ENCODE data around the gene TNNT1.
"Not testable (repeated sequence)": the region's sequence is repeated elsewhere in the genome, so short reads cannot be mapped to it uniquely, and the experiment has no call there.

TNNT1 gene

DNA sequence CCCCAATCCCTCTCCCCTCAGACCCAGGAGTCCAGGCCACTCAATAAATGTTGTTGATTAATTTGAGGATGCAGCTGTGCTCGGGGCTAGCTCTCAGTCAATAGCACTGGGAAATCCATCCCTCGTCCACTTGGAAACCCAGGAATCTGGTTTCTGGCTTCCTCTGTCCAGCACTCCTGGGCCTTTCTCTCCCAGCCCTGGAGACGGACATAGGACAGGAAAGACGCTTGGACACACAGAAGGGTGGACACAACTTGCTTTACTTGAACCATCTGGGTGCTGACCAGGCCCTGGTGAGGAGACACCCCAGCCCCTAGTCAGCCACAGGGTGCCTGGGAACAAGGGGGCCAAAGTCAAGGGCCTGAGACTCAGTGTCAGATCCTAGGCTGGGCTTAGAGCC, 9.4 kb upstream of the TNNT1 start:
- no peak for FAIRE-seq
- TF ChIP-seq, protein P1, sequence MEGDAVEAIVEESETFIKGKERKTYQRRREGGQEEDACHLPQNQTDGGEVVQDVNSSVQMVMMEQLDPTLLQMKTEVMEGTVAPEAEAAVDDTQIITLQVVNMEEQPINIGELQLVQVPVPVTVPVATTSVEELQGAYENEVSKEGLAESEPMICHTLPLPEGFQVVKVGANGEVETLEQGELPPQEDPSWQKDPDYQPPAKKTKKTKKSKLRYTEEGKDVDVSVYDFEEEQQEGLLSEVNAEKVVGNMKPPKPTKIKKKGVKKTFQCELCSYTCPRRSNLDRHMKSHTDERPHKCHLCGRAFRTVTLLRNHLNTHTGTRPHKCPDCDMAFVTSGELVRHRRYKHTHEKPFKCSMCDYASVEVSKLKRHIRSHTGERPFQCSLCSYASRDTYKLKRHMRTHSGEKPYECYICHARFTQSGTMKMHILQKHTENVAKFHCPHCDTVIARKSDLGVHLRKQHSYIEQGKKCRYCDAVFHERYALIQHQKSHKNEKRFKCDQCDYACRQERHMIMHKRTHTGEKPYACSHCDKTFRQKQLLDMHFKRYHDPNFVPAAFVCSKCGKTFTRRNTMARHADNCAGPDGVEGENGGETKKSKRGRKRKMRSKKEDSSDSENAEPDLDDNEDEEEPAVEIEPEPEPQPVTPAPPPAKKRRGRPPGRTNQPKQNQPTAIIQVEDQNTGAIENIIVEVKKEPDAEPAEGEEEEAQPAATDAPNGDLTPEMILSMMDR (IDR thresholded peaks at IDR 0.05; ENCODE audit: insufficient read depth, missing control alignments) = no peak
- DNase-seq (ENCODE audit: insufficient read length, low spot score) = no peak

DNA sequence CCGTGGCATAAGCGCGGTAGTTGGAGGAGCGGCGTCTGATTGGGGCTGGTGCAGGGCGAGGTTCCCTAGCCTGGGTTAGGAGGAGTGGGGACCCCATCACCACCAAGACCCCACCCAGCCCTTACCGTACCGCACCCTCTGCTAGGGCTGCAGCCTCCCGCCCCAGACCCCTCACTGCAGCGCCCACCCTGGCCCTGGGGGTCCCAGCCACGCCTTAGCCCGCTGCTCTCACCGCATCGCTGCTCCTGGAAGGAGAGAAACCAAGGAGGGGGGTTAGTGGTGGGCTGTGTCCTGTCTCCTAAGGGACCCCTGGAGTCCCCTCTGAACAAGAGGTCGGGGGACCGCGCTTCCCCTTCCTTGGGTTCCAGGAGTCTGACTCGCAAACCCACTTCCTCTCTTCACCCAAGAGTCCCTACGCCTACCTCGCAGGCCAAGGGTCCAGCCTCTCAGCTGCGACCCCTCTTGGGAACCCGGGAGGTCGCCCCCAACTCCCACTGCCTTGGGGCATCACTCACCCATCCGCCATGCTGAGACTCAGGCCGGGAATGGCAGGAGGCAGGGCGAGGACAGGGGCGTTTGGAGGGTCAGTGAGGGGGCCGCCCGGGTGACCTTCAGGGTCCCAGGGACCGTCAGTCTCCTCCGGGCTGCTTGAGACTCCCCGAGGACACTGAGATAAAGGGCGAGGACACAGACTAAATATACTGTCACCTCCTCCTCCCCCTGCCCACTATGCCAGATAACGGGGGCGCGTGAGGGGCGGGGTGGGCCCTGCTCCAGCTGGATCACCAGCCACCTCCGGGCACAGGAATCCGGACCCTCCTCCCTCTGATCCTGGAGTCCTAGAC, 8.3 kb upstream of the TNNT1 start, which contains the start of gene TNNI3:
TSS of gene TNNI3 (minus strand) at position 669 of the 845 bp plus-strand sequence. CDS start at position 526, 143 bp downstream.
- TF ChIP-seq, protein P1 (IDR thresholded peaks at IDR 0.05; ENCODE audit: insufficient read depth, missing control alignments) = no peak
- FAIRE-seq = no peak
- no peak for DNase-seq (ENCODE audit: insufficient read length, low spot score)

DNA sequence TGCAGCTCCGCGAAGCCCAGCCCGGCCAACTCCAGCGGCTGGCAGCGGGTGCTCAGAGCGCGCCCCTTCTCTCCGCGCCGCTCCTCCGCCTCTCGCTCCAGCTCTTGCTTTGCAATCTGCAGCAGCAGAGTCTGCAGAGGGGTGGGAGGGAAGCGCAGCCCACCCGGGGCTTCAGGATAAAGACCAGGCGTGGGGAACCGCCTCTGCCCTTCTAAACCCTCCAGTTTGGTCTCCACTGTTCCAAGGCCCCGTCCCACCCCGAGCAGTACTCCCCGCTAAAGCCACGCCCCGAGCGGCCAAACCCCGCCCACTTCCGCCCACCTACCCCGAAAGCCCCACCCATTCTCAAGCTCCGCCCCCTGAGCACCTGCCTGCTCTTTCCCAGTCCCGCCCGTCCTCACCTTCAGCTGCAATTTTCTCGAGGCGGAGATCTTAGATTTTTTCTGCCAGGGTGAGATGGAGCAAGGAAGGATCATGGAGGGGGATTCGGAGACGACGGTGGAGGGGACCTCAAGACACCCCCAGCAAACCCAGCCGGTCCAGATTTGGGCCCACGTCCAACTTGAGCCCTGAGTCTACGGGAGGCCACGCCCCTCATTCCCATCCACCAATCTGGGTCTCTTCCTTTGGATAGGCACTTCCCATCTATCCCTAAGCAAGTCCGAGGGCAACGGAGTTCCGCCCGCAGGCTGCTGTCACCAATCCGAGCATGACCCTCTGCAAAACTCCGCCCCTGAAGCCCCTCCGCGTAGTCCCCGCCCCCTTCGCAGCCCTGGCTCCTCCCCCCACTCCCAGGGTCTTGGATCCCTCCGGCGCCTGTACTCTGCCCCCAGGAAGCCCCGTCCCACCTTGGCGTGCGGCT, 7.4 kb upstream of the TNNT1 start:
- TF ChIP-seq, protein P1 (IDR thresholded peaks at IDR 0.05; ENCODE audit: insufficient read depth, missing control alignments) = no peak
- no peak for DNase-seq (ENCODE audit: insufficient read length, low spot score)
- no peak for FAIRE-seq

DNA sequence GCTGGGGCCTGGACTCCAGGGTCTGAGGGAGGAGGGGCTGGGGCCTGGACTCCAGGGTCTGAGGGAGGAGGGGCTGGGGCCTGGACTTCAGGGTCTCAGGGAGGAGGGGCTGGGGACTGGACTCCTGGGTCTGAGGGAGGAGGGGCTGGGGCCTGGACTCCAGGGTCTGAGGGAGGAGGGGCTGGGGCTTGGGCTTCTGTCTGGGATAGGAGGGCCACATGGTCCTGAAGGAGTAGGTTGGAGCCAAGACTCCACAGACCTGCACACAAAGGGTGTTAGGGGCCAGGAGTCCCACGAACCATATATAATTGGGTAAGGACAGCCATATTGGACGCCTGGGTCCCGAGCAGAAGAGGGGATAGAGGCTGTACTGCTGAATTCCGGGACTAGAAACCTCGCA, 6.8 kb upstream of the TNNT1 start:
- FAIRE-seq; DNase-seq (ENCODE audit: insufficient read length, low spot score): not testable (repeated sequence)

DNA sequence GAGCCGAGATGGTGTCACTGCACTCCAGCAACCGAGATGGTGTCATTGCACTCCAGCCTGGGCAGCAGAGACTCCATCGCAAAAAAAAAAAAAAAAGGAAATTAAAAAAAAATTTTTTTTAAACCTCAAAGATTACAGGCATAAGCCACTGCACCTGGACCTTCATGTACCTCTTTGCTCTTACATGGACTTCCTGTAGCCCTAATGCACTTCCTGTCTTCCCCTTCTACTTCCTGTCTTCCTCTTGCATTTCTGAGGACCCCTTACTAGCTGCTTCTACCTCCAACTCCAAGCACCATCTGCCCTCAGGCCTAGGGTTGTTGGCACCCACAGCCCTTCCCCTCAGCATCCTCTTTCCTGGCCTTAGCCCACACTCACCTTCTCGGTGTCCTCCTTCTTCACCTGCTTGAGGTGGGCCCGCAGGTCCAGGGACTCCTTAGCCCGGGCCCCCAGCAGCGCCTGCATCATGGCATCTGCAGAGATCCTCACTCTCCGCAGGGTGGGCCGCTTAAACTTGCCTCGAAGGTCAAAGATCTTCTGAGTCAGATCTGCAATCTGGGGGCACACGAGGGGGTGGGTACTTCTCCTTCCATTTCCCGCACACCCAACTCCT, 4.8 kb upstream of the TNNT1 start:
- TF ChIP-seq, protein P1 (IDR thresholded peaks at IDR 0.05; ENCODE audit: insufficient read depth, missing control alignments) = no peak
- DNase-seq (ENCODE audit: insufficient read length, low spot score) (no peak), FAIRE-seq (no peak)

DNA sequence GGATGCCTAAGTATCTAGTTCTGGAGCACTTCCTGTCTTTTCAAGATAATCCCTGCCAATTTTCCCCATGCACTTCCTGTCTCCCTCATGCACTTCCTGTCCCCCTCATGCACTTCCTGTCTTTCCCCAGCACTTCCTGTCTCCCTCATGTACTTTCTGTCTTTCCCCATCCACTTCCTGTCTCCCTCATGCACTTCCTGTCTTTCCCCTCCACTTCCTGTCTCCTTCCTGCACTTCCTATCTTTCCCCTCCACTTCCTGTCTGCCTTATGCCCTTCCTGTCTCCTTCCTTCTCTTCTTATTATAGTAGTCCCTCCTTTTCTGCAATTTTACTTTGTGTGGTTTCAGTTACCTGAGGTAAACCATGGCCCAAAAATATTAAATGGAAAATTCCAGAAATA, 3.0 kb upstream of the TNNT1 start:
- TF ChIP-seq, protein P1 (IDR thresholded peaks at IDR 0.05; ENCODE audit: insufficient read depth, missing control alignments) = no peak
- FAIRE-seq = no peak
- no peak for DNase-seq (ENCODE audit: insufficient read length, low spot score)

DNA sequence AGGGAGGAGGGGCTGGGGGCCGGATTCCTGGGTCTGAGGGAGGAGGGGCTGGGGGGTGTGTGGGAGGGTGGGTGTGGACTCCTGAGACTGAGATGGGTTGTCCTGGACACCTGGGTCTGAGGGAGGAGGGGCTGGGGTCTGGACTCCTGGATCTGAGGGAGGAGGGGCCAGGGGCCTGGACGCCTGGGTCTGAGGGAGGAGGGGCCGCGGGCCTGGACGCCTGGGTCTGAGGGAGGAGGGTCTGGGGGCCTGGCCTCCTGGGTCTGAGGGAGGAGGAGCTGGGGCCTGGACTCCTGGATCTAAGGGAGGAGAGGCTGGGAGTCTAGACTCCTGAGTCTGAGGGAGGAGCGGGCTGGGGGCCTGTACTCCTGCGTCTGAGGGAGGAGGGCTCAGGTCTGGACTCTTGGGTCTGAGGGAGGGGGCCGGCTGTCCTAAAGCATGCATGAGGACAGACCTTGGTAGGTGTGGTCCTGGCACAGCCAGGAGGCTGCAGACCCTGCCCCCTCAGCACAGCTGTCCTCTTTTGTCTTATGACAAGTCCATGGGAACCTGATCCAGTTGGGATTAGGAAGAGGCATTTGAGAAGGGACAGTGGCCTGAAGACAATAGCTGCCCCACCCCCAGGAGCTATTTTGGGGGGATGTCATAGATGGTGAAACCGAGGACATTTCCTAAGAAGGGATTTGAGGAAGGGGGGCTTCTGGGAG, 1.3 kb downstream of the TNNT1 start:
- FAIRE-seq = no peak
- TF ChIP-seq, protein P1 (IDR thresholded peaks at IDR 0.05; ENCODE audit: insufficient read depth, missing control alignments) = no peak
- DNase-seq (ENCODE audit: insufficient read length, low spot score) = no peak

All from D721Med (cell line).